ENCODE data around the gene PARVA. TPM values are rescaled to one million over a fixed set of nuclear protein-coding genes. Genes with fewer than 3 reads are reported as not detected.

Gene PARVA
- total RNA-seq, 1 experiment from 2014 or later: 18.1 TPM

DNA sequence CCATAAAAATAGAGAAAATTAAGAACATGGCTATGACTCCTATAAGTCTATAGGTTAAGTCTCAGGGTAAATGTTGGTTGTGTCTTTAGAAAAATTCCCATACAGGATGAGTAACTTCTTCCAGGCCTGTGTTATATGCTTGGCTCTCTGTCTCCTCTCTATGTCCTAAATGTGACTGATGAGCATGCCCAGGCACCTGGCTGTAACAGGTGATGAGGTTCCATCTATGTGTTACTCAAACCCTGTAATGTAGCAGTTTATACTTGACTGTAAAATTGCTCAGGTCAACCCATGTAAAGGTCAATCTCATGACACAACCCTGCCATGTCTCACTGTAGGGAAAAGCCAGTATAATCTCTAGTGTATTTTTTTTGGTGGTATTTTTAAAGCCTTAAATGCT is 69.5 kb downstream of the PARVA start:
- Histone ChIP-seq H3K4me1 (ENCODE audit: insufficient read depth, low read length) (no peaks in the 10 kb centered on the region), H3K27me3 (ENCODE audit: insufficient read depth, low read length) (no peaks in the 10 kb centered on the region), H3K79me2 (ENCODE audit: insufficient read depth, low read length) (no peaks in the 10 kb centered on the region), H4K8ac (replicated peaks; ENCODE audit: insufficient read length, low read depth, low read length) (no peak overlapping the region), H2BK20ac (ENCODE audit: low read depth, low read length, poor library complexity, severe bottlenecking) (no peak overlapping the region), H3K23me2 (ENCODE audit: insufficient read length, low read depth, low read length, poor library complexity, severe bottlenecking) (no peaks in the 10 kb centered on the region), H4K5ac (ENCODE audit: insufficient read length, low read depth, low read length) (no peak overlapping the region), H4K20me1 (ENCODE audit: control insufficient read depth, insufficient read depth, insufficient read length) (no peaks in the 10 kb centered on the region), H4K91ac (ENCODE audit: insufficient read length, low read depth, low read length) (no peak overlapping the region), H3K4me2 (ENCODE audit: insufficient read depth, insufficient read length, low read length) (no peak overlapping the region), H3K14ac (ENCODE audit: insufficient read depth, low read length) (no peak overlapping the region), H3K27ac (ENCODE audit: insufficient read length, low read depth, low read length) (no peak overlapping the region), H2BK5ac (ENCODE audit: insufficient read length, low read length) (no peak overlapping the region), H3K18ac (ENCODE audit: insufficient read length, low read depth, low read length) (no peak overlapping the region), H3T11ph (ENCODE audit: low read length) (no peak overlapping the region), H2AFZ (ENCODE audit: low read length) (no peak overlapping the region), H3K9ac (ENCODE audit: extremely low read depth, insufficient read length, low read length) (no peak overlapping the region), H3K23ac (ENCODE audit: insufficient read length, low read depth, low read length) (no peak overlapping the region), H2BK12ac (ENCODE audit: insufficient read length, low read depth, low read length) (no peak overlapping the region), H2BK15ac (ENCODE audit: low read depth, low read length) (no peak overlapping the region), H2BK120ac (ENCODE audit: low read depth, low read length, poor library complexity, severe bottlenecking) (no peak overlapping the region), H3K9me3 (ENCODE audit: control insufficient read depth, low read depth, low read length) (no peaks in the 10 kb centered on the region), H3K79me1 (ENCODE audit: insufficient read depth, low read depth, low read length, poor library complexity, severe bottlenecking) (no peaks in the 10 kb centered on the region), H3K4ac (ENCODE audit: low read depth, low read length) (no peak overlapping the region), H2AK5ac (ENCODE audit: insufficient read length, low read length) (no peak overlapping the region), H3K56ac (ENCODE audit: insufficient read length, low read depth, low read length) (no peak overlapping the region)
- H3K27me3 Mint-ChIP-seq (ENCODE audit: low read depth): no peaks in the 10 kb centered on the region
- DNase-seq: no peak
- TF ChIP-seq, protein P1, sequence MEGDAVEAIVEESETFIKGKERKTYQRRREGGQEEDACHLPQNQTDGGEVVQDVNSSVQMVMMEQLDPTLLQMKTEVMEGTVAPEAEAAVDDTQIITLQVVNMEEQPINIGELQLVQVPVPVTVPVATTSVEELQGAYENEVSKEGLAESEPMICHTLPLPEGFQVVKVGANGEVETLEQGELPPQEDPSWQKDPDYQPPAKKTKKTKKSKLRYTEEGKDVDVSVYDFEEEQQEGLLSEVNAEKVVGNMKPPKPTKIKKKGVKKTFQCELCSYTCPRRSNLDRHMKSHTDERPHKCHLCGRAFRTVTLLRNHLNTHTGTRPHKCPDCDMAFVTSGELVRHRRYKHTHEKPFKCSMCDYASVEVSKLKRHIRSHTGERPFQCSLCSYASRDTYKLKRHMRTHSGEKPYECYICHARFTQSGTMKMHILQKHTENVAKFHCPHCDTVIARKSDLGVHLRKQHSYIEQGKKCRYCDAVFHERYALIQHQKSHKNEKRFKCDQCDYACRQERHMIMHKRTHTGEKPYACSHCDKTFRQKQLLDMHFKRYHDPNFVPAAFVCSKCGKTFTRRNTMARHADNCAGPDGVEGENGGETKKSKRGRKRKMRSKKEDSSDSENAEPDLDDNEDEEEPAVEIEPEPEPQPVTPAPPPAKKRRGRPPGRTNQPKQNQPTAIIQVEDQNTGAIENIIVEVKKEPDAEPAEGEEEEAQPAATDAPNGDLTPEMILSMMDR (conservative IDR thresholded peaks at IDR 0.05): no peak
- no peaks in the 10 kb centered on the region for H3K9me3 Mint-ChIP-seq
- no peak overlapping the region for H3K27ac Mint-ChIP-seq
- H3K4me1 Mint-ChIP-seq: no peaks in the 10 kb centered on the region; a peak in 1 of 4 replicates
- peaks cover 0 to 5% (median 0%) of the 10 kb centered on the region in 3 experiments; a peak in 2 of 7 replicates for H3K36me3 Mint-ChIP-seq (ENCODE audit: insufficient read depth in 1 of 3, low read depth in 3 of 3)
- H3K4me3 Mint-ChIP-seq: no peak overlapping the region
